Endothelial cell of hepatic sinusoid (primary cell): ENCODE results near the gene FGF9.

Experiments
- in situ Hi-C: cut with HindIII; loops from 2 replicates; pipeline ENCODE4 v1.10.0; 2017; ENCODE audit warnings: low sequenced_read_pairs

FGF9 gene

DNA sequence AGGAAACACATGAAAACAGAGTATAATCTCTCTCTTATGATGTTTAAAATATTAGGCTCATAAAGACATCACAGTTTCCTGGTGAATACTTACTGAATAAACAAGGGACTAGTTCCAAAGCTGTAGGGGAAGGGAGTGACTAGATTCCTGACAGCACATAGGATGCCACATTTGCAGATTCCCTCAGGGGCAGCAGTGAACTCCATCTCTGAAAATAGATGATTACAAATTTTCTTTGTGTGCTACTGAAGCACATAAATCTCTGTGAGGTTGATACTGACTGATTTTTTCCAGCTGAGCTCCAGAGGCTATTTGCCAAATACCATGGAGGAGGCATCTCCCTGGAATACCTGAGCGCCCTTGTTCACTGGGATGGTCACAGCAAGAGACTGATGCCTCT lies 77.3 kb downstream of the FGF9 start:
- in situ Hi-C loops = loop anchor here (10.0 kb wide), 1 partner anchor 63 kb away; no protein-coding TSS in a partner anchor

DNA sequence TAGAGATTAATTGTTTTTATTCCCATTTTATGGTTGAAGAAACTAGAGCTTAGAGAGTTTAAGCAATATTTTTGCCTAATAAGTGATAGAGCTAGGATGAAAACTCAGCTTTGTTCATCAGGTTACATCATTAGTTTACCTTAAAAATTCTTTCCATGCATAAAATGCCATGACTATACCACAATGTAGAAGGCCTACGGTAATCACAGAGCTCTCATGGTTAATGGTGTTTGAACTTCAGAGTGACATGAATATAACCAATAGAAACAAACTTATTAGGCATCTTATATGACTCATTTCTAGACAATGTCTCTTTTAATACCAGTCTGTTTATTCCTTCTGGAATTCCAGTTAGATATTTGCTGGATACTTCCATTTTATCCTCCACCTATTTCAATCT lies 78.5 kb downstream of the FGF9 start:
- in situ Hi-C loops = loop anchor here (10.0 kb wide), 1 partner anchor 65 kb away; no protein-coding TSS in a partner anchor

DNA sequence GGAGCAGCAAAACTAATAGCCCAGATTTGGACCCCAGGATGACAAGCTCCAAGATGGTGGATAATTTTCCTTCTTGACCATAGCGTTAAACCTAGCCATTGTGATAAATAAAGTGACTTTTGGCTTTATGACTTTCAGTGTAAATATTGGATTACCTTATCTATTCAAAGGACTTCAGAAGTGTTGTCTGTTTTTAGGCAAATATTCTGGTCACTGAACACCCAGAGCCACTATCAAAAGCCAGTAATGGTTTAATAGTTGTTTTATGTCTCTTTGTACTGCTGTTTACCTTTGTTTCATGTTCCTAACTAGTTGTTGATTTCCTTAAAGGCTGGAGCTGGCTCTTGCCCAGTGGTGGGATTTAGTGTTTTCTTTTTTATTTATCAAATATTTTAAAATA lies 81.6 kb downstream of the FGF9 start:
- in situ Hi-C loops = no loop called here

DNA sequence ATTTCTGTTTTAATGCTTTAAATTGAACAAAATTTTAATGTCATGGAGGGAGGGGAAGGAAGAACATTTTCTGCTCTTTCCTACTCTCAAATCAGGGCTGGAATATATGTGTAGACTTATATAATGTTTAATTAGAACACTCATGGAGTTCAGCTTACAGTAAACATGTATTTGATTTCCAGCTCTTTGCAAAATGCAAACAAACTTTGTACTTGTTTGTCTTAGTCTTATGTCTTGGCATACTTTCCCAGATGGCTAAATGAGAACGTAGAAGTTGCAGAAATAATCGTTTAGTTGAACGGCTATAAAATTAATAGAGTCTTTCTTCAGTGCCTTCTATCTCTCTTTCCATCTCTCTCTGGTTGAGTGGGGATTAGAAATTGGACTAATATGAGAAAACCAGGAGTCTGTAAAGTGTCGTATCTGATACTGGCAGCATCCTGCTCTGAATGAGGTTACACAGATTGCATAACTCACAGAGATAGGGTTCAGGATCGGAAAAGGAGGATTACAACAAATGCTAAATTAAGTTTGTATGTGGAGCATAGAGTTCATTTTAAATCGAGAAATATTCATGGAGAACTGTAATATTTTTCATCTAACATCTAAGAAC lies 82.3 kb downstream of the FGF9 start:
- in situ Hi-C loops = no loop called here
